Left cardiac atrium (tissue), 4 donors: ENCODE data around the gene SULT1A3. TPM values are rescaled to one million over a fixed set of nuclear protein-coding genes. Genes with fewer than 3 reads are reported as not detected.
A peak's percentile ranks its signal among the peaks of the same experiment; 100 is the strongest.
"Not testable (repeated sequence)": the region's sequence is repeated elsewhere in the genome, so short reads cannot be mapped to it uniquely, and the experiment has no call there.

Source experiments
- ATAC-seq, 2 donors: fragments of 200-7000 bp; cut with Tn5 transposase; one replicate each; pipeline ENCODE4 v1.9.1; 2020; ENCODE audit warnings: mild to moderate bottlenecking in 2 of 2, moderate library complexity in 2 of 2
- DNase-seq: peaks from one replicate; pipeline ENCODE4 v3.0.0-alpha.2; 2020
- intact Hi-C, 2 donors: fragments of 100-400 bp; cut with DNase I; formaldehyde crosslinking; loops; one replicate each; pipeline versions ENCODE4 v1.14.1 to v1.15.1; 2022 to 2023
- long read RNA-seq: library from polyadenylated mRNA; unstranded; transcript quantifications from one replicate; pipeline ENCODE4 v2.0.0, GENCODE V29; 2021
- total RNA-seq, 2 donors: library from RNA; stranded (reverse); fragmentation: NEBNext Ultra II Directional; extraction: Animal tissue kit (Norgen Biotek cat#: 25700); gene quantifications; one replicate each; pipeline ENCODE4 v1.2.1, GENCODE V29; 2021
- donor health status: DM: no; HTN: yes; CAD: no.
- donor health status: DM: no; HTN: yes; CAD: no; lungs with severe emphysema.
- donor health status: DM: yes; HTN: yes; CAD: no.
- donor health status: Dilated cardiomyopathy.

The SULT1A3 gene
- 10 to 100 TPM; 12.0 to 22.6 TPM for total RNA-seq
- long read RNA-seq, partial matches to known transcripts: 3 of 5 reads
- long read RNA-seq, other reads (novel, unspliced or antisense): 0 of 5 reads

GRCh38 chr16:30199049-30199448 lies at the start of gene SULT1A3:
Gene SULT1A3, plus strand, starts transcription at chr16:30199255. Its CDS starts 1,474 bp downstream, at chr16:30200729.
- intact Hi-C loops, DNase-seq: not testable (repeated sequence)
- ATAC-seq: peak in 1 of 2 donors; percentile 46

- DNase-seq (no peak), ATAC-seq (no peak)
- intact Hi-C loops: no loop called here
Observed at GRCh38 chr16:30151091-30151490, 48.0 kb upstream of the SULT1A3 start.

GRCh38 chr16:30152517-30152916 lies 46.5 kb upstream of the SULT1A3 start:
- ATAC-seq: no peak
- intact Hi-C loops: no loop called here
- DNase-seq: no peak

- no peak for ATAC-seq
- intact Hi-C loops: no loop called here
Observed at GRCh38 chr16:30155188-30155587, 43.9 kb upstream of the SULT1A3 start.

GRCh38 chr16:30157214-30157613 lies 41.8 kb upstream of the SULT1A3 start:
- intact Hi-C loops: no loop called here
- ATAC-seq (no peak), DNase-seq (no peak)

More at GRCh38 chr16:30155188-30155587, 43.9 kb upstream of the SULT1A3 start:
- no peak for DNase-seq

- DNase-seq (no peak), ATAC-seq (no peak)
- intact Hi-C loops: no loop called here
Observed at GRCh38 chr16:30163538-30163937, 35.5 kb upstream of the SULT1A3 start.

- intact Hi-C loops: loop anchor here in 1 of 2 donors (5.0 kb wide), 1 partner anchor 34 kb away; no protein-coding TSS in a partner anchor
- DNase-seq: no peak
- peak in 1 of 2 donors; percentile 66 for ATAC-seq
Observed at GRCh38 chr16:30166202-30166902, 32.7 kb upstream of the SULT1A3 start.

GRCh38 chr16:30168746-30169145 lies 30.3 kb upstream of the SULT1A3 start:
- ATAC-seq, DNase-seq: not testable (repeated sequence)
- intact Hi-C loops: loop anchor here in 1 of 2 donors (5.0 kb wide), 1 partner anchor 36 kb away; no protein-coding TSS in a partner anchor

- DNase-seq, ATAC-seq: not testable (repeated sequence)
- intact Hi-C loops: loop anchor here in 1 of 2 donors (5.0 kb wide), 1 partner anchor 37 kb away; no protein-coding TSS in a partner anchor
Observed at GRCh38 chr16:30169416-30169815, 29.6 kb upstream of the SULT1A3 start.

GRCh38 chr16:30170145-30170544 lies 28.9 kb upstream of the SULT1A3 start:
- DNase-seq, ATAC-seq, intact Hi-C loops: not testable (repeated sequence)

GRCh38 chr16:30173054-30173453 lies 26.0 kb upstream of the SULT1A3 start:
- intact Hi-C loops: no loop called here
- ATAC-seq (no peak), DNase-seq (no peak)

GRCh38 chr16:30176876-30177275 lies 22.2 kb upstream of the SULT1A3 start:
- DNase-seq, ATAC-seq, intact Hi-C loops: not testable (repeated sequence)

- DNase-seq (no peak), ATAC-seq (no peak)
- intact Hi-C loops: no loop called here
Observed at GRCh38 chr16:30179195-30179594, 19.9 kb upstream of the SULT1A3 start.

- DNase-seq (no peak), ATAC-seq (no peak)
- intact Hi-C loops: no loop called here
Observed at GRCh38 chr16:30179931-30180330, 19.1 kb upstream of the SULT1A3 start.

- intact Hi-C loops: no loop called here
- no peak for DNase-seq
- ATAC-seq: no peak
Observed at GRCh38 chr16:30180741-30181140, 18.3 kb upstream of the SULT1A3 start.

- intact Hi-C loops: no loop called here
- DNase-seq (peak; percentile 86), ATAC-seq (peak; percentile 81 to 90)
Observed at GRCh38 chr16:30183233-30184095, 15.6 kb upstream of the SULT1A3 start, which contains the start of gene CORO1A. Gene CORO1A, plus strand, starts transcription at chr16:30183602. Its CDS starts 1,608 bp downstream, at chr16:30185210.

- intact Hi-C loops: no loop called here
- ATAC-seq: peak; percentile 3 to 14
Observed at GRCh38 chr16:30184096-30184890, 14.8 kb upstream of the SULT1A3 start.

GRCh38 chr16:30184891-30185682 lies 14.0 kb upstream of the SULT1A3 start:
- peak; percentile 29 for DNase-seq
- intact Hi-C loops: no loop called here
- no peak for ATAC-seq

More at GRCh38 chr16:30184096-30184890, 14.8 kb upstream of the SULT1A3 start:
- DNase-seq: peak; percentile 45
